ENCODE results near the gene KIFBP.

The KIFBP gene

GRCh38 chr10:69051710-69052487, 63.3 kb downstream of the KIFBP start:
- DNase-seq (ENCODE audit: low read depth) = no peak

- no peak for DNase-seq (ENCODE audit: low read depth)
Observed at GRCh38 chr10:69052736-69053135, 64.1 kb downstream of the KIFBP start.

- DNase-seq (ENCODE audit: low read depth) = no peak
Observed at GRCh38 chr10:69055241-69055640, 66.6 kb downstream of the KIFBP start.

GRCh38 chr10:69056129-69056528, 67.5 kb downstream of the KIFBP start:
- DNase-seq (ENCODE audit: low read depth) = no peak

GRCh38 chr10:69056536-69057260, 68.1 kb downstream of the KIFBP start:
- DNase-seq (ENCODE audit: low read depth) = no peak

GRCh38 chr10:69057261-69057950, 68.8 kb downstream of the KIFBP start:
- no peak for DNase-seq (ENCODE audit: low read depth)

- no peak for DNase-seq (ENCODE audit: low read depth)
Observed at GRCh38 chr10:69057951-69058297, 69.3 kb downstream of the KIFBP start.

GRCh38 chr10:69060127-69060798, 71.7 kb downstream of the KIFBP start:
- DNase-seq (ENCODE audit: low read depth) = no peak

- DNase-seq (ENCODE audit: low read depth) = no peak
Observed at GRCh38 chr10:69061305-69062161, 72.9 kb downstream of the KIFBP start.

GRCh38 chr10:69062901-69063300, 74.3 kb downstream of the KIFBP start:
- DNase-seq (ENCODE audit: low read depth) = no peak

GRCh38 chr10:69064762-69065328, 76.2 kb downstream of the KIFBP start:
- no peak for DNase-seq (ENCODE audit: low read depth)

GRCh38 chr10:69065406-69066361, 77.1 kb downstream of the KIFBP start:
- DNase-seq (ENCODE audit: low read depth) = no peak

Data from activated T-helper 9 cell treated with anti-CD3 and anti-CD28 coated beads, Interleukin-2, amount 50 U/mL, for 16 hours (primary cell).